ENCODE results near the gene CNOT4.

Gene CNOT4

GRCh38 chr7:135416431-135416830 lies 93.5 kb downstream of the CNOT4 start:
- DNase-seq = no peak
- H3K27me3 Mint-ChIP-seq = no peaks in the 10 kb centered on the region
- H3K9me3 Mint-ChIP-seq = no peaks in the 10 kb centered on the region
- no peak overlapping the region for H3K4me3 Mint-ChIP-seq
- peaks cover 2 to 6% of the 10 kb centered on the region in 2 donors for H3K4me1 Mint-ChIP-seq
- H3K36me3 Mint-ChIP-seq = peaks cover 17 to 21% of the 10 kb centered on the region in 2 donors
- no peak overlapping the region for H3K27ac Mint-ChIP-seq
- ATAC-seq (replicated peaks) = no peak

DNA sequence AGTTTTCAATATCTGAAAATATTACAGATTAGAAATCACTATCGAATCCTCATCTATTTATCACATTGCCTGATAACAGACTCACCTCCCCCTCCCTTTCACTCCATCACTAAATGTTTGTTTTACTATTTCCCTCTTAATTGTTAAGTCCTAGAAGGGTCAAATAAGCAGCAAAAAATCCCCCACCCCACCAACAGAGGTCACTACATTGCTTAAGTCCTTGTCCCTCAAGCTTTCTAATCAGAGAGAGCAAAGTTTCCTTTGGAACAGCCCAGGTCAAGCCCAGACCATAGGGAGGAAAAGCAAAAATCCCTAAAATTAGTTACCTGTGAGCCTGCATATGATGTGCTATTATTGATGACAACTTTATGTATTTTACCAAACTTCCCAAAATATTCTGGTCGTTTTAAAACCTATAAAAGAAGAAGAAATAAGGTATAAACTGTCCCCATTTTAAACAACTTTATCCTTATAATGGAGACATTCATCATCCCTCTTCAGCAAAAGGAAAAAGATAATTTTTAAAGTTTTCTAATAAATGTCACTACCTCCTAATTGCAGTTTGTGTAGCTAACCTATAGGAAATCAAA lies 95.0 kb downstream of the CNOT4 start:
- Mint-ChIP-seq H3K36me3 (peaks cover 17 to 20% of the 10 kb centered on the region in 2 donors), H3K9me3 (no peaks in the 10 kb centered on the region), H3K27ac (no peak overlapping the region), H3K4me1 (peaks cover 0 to 2% of the 10 kb centered on the region in 2 donors), H3K27me3 (no peaks in the 10 kb centered on the region), H3K4me3 (no peak overlapping the region)
- no peak for DNase-seq
- ATAC-seq (replicated peaks) = peak; percentile 41 to 60

GRCh38 chr7:135414208-135414607 lies 95.7 kb downstream of the CNOT4 start:
- DNase-seq = no peak
- peaks cover 14 to 20% of the 10 kb centered on the region in 2 donors for H3K36me3 Mint-ChIP-seq
- no peak overlapping the region for H3K27ac Mint-ChIP-seq
- peaks cover 0 to 2% of the 10 kb centered on the region in 2 donors for H3K4me1 Mint-ChIP-seq
- H3K27me3 Mint-ChIP-seq = no peaks in the 10 kb centered on the region
- no peak for ATAC-seq (replicated peaks)
- no peak overlapping the region for H3K4me3 Mint-ChIP-seq
- no peaks in the 10 kb centered on the region for H3K9me3 Mint-ChIP-seq

- ATAC-seq (replicated peaks) (no peak), DNase-seq (no peak)
- Mint-ChIP-seq H3K36me3 (peaks cover 17 to 34% of the 10 kb centered on the region in 2 donors), H3K27ac (no peak overlapping the region), H3K9me3 (no peaks in the 10 kb centered on the region), H3K27me3 (no peaks in the 10 kb centered on the region), H3K4me1 (peaks cover 0 to 4% of the 10 kb centered on the region in 2 donors), H3K4me3 (no peak overlapping the region)
These were observed 98.8 kb downstream of the CNOT4 start for GRCh38 chr7:135411098-135411497.

GRCh38 chr7:135410543-135410942 lies 99.4 kb downstream of the CNOT4 start:
- peaks cover 17 to 34% of the 10 kb centered on the region in 2 donors for H3K36me3 Mint-ChIP-seq
- H3K9me3 Mint-ChIP-seq = no peaks in the 10 kb centered on the region
- ATAC-seq (replicated peaks) = no peak
- no peak overlapping the region for H3K4me3 Mint-ChIP-seq
- no peak overlapping the region for H3K27ac Mint-ChIP-seq
- peaks cover 0 to 4% of the 10 kb centered on the region in 2 donors for H3K4me1 Mint-ChIP-seq
- H3K27me3 Mint-ChIP-seq = no peaks in the 10 kb centered on the region
- no peak for DNase-seq

DNA sequence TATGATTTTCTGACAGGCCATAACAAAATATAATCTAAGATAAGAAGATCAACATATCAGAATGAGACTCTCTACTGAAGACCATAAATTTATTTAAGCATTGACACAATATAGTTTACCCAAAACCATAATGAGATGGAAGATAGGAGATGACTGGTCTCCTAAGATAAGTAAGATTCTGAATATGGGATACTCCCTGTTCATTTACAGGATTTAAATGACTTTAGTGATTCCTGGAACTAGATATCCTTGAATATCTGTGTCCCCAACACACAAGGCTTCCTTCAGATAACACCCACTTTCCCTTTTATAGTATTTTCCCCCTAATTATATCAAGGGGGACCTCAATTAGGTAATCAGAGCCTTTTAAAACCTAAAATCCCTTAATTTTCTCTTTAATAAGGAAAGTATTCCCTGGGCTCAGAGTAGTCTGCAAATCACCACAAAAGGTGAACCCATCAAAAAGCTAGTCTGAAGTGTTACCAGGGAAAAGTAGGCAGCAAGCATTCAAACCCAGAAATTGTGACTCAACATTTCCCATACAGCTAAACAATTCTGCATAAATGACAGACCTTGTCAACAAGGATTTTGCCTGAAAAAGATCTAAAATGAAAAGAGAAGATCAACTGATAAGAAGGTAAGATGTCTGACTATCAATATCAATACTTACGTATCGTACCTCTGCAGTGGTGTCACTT lies 99.9 kb downstream of the CNOT4 start:
- DNase-seq (no peak), ATAC-seq (replicated peaks) (no peak)
- Mint-ChIP-seq H3K36me3 (peaks cover 17 to 38% of the 10 kb centered on the region in 2 donors), H3K4me3 (no peak overlapping the region), H3K4me1 (peaks cover 0 to 4% of the 10 kb centered on the region in 2 donors), H3K9me3 (no peaks in the 10 kb centered on the region), H3K27me3 (no peaks in the 10 kb centered on the region), H3K27ac (no peak overlapping the region)

DNA sequence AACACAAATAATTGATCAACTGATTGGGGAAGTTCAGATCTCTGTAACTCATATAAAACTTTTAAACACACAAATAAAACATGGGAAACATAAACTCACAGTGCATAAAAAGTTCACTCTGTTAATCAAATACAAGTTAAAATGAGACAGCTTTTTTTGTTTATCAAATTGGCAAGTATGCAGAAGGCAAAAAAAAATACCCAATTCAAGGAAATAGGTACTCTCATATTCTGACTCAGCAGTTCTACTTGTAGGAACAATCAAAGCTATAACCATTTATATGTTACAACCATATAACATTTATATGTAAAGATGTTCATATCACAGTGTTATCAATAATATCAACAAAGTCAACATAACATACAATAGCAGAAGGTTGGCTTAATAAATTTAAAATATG lies 102.0 kb downstream of the CNOT4 start:
- H3K9me3 Mint-ChIP-seq = no peaks in the 10 kb centered on the region
- no peak overlapping the region for H3K4me3 Mint-ChIP-seq
- H3K4me1 Mint-ChIP-seq = peaks cover 0 to 4% of the 10 kb centered on the region in 2 donors
- H3K36me3 Mint-ChIP-seq = peaks cover 11 to 32% of the 10 kb centered on the region in 2 donors
- DNase-seq (no peak), ATAC-seq (replicated peaks) (no peak)
- no peak overlapping the region for H3K27ac Mint-ChIP-seq
- H3K27me3 Mint-ChIP-seq = no peaks in the 10 kb centered on the region

GRCh38 chr7:135406918-135407317 lies 103.0 kb downstream of the CNOT4 start:
- Mint-ChIP-seq H3K27ac (no peak overlapping the region), H3K4me1 (peaks cover 0 to 4% of the 10 kb centered on the region in 2 donors), H3K4me3 (no peak overlapping the region), H3K27me3 (no peaks in the 10 kb centered on the region), H3K9me3 (no peaks in the 10 kb centered on the region), H3K36me3 (peaks cover 10 to 28% of the 10 kb centered on the region in 2 donors)
- ATAC-seq (replicated peaks) (no peak), DNase-seq (no peak)

DNA sequence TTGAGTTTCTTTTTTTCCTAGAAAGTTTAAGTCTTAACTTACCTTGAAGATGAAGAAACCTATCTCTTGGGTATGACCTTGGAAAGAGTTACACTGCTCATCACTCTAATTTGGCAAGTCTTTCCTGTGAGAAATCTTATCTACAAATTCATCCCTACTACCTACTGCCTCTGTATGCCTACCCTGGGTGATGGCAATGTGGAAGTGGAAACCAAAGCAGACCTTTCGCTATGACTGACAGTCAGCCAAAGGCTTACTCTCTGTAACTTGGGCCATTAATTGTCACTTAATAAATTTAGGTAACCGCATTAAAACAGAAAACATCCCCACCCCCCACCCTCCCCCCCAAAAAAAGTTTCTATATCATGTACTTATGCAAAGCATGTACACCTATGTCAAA lies 103.9 kb downstream of the CNOT4 start:
- Mint-ChIP-seq H3K4me3 (no peak overlapping the region), H3K9me3 (no peaks in the 10 kb centered on the region), H3K27ac (no peak overlapping the region), H3K36me3 (peaks cover 10 to 33% of the 10 kb centered on the region in 2 donors), H3K4me1 (peaks cover 0 to 4% of the 10 kb centered on the region in 2 donors), H3K27me3 (no peaks in the 10 kb centered on the region)
- ATAC-seq (replicated peaks) = peak in 1 of 2 donors; percentile 56
- DNase-seq = no peak

GRCh38 chr7:135403302-135403701 lies 106.6 kb downstream of the CNOT4 start:
- Mint-ChIP-seq H3K9me3 (no peaks in the 10 kb centered on the region), H3K4me1 (no peaks in the 10 kb centered on the region), H3K27ac (no peak overlapping the region), H3K36me3 (peaks cover 6 to 28% of the 10 kb centered on the region in 2 donors), H3K4me3 (no peak overlapping the region), H3K27me3 (no peaks in the 10 kb centered on the region)
- DNase-seq = no peak
- ATAC-seq (replicated peaks) = no peak

DNA sequence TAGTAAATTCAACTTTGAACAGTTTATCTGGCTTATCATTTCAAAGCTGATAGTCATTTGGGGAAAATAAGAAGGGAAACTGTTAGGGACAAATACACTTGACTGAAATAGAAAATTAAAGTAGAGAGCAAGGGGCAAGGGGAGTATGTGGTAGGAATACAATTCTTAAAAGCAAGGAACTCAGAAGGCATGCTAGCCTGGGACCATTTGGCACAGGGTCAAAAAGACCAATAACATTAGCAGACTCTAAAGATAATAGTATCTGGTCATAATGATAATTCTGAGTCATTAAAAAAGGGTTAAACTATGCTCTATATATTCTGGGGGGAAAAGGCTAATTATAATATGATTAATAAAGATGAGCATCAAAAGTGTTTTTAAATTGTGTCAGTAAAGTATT lies 112.2 kb downstream of the CNOT4 start:
- DNase-seq (no peak), ATAC-seq (replicated peaks) (no peak)
- H3K36me3 Mint-ChIP-seq = peaks cover 21 to 42% of the 10 kb centered on the region in 2 donors
- peaks cover 4% of the 10 kb centered on the region in 2 donors for H3K4me1 Mint-ChIP-seq
- no peaks in the 10 kb centered on the region for H3K27me3 Mint-ChIP-seq
- no peaks in the 10 kb centered on the region for H3K9me3 Mint-ChIP-seq
- no peak overlapping the region for H3K4me3 Mint-ChIP-seq
- H3K27ac Mint-ChIP-seq = no peak overlapping the region

DNA sequence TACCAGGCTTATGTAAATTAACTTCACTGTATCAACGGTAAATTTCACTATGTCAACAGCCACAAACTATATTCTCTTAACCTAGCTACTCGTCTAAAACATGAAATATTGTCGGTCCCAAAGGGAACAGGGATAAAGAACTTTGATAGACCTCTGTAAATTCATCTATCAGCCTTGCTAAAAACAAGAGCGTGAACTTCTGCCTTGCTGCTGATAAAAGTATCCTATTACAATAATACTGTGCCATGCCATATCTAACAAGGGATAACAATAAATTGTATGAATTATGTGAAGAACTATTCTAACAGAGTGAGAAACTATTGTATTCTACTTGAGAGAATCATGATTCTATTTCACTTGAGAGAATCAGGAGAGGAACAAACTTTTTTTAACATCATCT lies 117.2 kb downstream of the CNOT4 start:
- Mint-ChIP-seq H3K27me3 (no peaks in the 10 kb centered on the region), H3K36me3 (peaks cover 16 to 36% of the 10 kb centered on the region in 2 donors)

GRCh38 chr7:135391514-135391913 lies 118.4 kb downstream of the CNOT4 start:
- H3K36me3 Mint-ChIP-seq = peaks cover 12 to 30% of the 10 kb centered on the region in 2 donors

More for the DNA sequence above, 117.2 kb downstream of the CNOT4 start:
- Mint-ChIP-seq H3K4me3 (no peak overlapping the region), H3K9me3 (no peaks in the 10 kb centered on the region), H3K27ac (no peak overlapping the region), H3K4me1 (peaks cover 10 to 16% of the 10 kb centered on the region in 2 donors)
- DNase-seq (no peak), ATAC-seq (replicated peaks) (no peak)

GRCh38 chr7:135390829-135391228 lies 119.1 kb downstream of the CNOT4 start:
- peaks cover 12 to 26% of the 10 kb centered on the region in 2 donors for H3K36me3 Mint-ChIP-seq
- no peak overlapping the region for H3K4me3 Mint-ChIP-seq
- no peak for DNase-seq
- ATAC-seq (replicated peaks) = no peak
- no peaks in the 10 kb centered on the region for H3K9me3 Mint-ChIP-seq
- H3K4me1 Mint-ChIP-seq = peaks cover 10 to 13% of the 10 kb centered on the region in 2 donors
- H3K27ac Mint-ChIP-seq = no peak overlapping the region
- H3K27me3 Mint-ChIP-seq = no peaks in the 10 kb centered on the region

More at GRCh38 chr7:135391514-135391913, 118.4 kb downstream of the CNOT4 start:
- Mint-ChIP-seq H3K4me1 (peaks cover 10 to 13% of the 10 kb centered on the region in 2 donors), H3K27me3 (no peaks in the 10 kb centered on the region), H3K9me3 (no peaks in the 10 kb centered on the region), H3K4me3 (no peak overlapping the region), H3K27ac (no peak overlapping the region)
- DNase-seq (no peak), ATAC-seq (replicated peaks) (no peak)

DNA sequence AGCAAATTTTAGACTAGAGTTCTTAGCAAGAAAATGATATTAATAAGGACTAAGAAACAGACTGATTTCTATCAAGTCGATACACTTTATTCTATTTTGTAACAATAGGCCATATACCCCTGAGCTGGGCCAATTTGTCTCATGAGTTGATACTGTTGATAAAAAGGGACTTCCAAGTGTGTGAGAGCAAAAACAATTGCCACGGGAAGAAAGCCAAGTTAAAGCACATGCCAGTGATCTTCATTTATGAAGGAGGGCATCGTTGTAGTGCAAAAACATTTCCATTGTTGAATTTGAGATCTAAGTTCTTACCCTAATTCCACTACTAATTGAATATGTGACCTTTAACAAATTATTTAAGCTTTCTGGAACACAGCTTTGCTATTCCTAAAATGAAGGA lies 119.9 kb downstream of the CNOT4 start:
- H3K4me1 Mint-ChIP-seq = peaks cover 10 to 13% of the 10 kb centered on the region in 2 donors
- H3K4me3 Mint-ChIP-seq = no peak overlapping the region
- no peaks in the 10 kb centered on the region for H3K27me3 Mint-ChIP-seq
- no peak for DNase-seq
- H3K27ac Mint-ChIP-seq = no peak overlapping the region
- no peaks in the 10 kb centered on the region for H3K9me3 Mint-ChIP-seq
- H3K36me3 Mint-ChIP-seq = peaks cover 7 to 21% of the 10 kb centered on the region in 2 donors
- ATAC-seq (replicated peaks) = no peak

Data from stimulated activated naive B cell treated with anti-CD40 and anti-IgM and Interleukin-4, amounts not matched to agents 10 μg/mL and 1 μg/mL and 100 μg/mL, for 72 hours (primary cell).